HG03575 (cell line): ENCODE measurements around the gene APBA2.

Experiments used
- ATAC-seq: cut with Tn5 transposase; IDR thresholded peaks from one replicate; pipeline ENCODE4 v1.9.1; 2021; ENCODE audit not compliant: unreplicated experiment, insufficient number of reproducible peaks, low FRiP score; ENCODE audit errors: extremely low read depth

The APBA2 gene

DNA sequence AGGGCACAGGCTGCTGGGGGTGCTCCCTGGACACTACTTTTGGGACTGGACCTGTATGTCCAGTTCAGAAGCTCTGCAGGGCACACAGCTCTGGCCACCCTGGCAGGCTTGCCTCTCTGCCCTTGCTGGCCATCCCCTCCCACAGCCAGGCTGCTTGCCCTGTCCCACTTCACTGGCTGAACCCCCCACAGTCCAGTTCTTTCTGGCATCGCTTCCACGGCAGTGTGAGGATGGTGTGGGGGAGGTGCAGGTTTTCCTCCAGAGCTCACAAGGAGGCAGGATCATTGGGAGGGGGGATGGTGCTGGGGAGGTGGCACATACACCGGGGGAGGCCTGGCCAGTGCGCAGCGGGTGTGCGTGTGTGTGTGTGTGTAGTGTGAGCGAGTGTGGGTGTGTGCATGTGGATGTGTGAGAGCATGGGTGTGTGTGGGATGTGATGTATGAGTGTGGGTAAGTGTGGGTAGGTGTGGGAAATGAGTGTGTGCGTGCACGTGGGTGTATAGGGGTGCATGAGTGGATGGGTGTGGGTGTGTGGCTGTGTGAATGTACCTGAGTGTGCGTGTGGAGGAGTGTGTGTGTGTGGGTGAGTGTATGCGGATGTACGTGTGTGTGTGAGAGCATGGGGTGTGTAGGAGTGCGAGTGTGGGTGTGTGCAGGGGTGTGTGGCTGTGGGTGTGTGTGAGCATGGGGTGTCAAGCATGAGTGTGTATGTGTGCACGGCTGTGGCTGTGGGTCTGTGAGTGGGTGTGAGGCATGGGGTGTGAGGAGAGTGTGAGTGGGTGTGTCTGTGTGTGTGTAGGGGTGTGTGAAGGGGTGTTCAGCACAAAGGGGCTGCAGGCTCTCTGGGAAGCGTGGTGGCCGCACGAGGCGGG is 228.7 kb downstream of the APBA2 start:
- ATAC-seq, result no peak

DNA sequence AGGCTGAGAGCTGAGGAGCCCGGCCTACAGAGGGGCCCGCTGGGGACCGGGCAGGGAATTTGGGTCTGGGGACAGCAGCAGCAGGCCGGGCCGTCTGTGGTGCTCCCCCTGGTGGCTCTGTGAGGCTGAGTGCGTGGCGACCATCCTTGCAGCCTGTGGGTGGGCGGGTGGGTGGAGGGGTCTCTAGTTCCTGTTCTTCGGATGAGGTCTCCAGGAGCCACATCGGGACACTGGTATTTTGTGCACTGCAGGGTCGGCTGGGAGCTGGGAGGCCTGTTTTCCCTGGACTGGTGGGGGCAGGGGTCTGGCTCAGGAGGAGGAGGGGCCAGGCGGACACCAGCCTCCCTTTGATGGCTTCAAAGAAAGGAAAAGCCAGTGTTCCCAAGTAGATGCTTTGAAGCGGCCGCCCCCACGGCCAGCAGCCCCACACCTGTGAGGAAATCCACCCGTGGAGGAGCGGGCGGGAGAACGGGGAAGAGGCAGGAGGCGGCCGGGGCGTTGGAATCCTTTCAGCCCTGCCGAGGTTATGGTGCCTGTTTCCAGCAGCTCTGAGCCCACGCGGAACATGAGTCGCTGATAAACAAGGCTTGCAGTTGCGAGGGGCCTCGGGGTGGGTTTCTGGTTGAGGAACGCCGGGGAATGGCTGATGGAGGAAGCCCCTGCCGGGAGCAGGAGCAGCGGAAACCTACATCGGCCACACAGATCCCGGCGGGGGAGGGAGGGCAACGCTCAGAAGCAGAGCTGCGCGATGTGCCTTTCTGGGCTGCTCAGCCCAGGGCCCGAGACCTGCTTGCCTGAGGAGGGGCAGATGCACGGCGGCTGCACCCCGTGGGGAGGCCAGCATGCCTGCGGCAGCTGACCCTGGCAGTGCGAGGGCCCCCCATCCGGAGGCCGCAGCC is 229.6 kb downstream of the APBA2 start:
- no peak for ATAC-seq

DNA sequence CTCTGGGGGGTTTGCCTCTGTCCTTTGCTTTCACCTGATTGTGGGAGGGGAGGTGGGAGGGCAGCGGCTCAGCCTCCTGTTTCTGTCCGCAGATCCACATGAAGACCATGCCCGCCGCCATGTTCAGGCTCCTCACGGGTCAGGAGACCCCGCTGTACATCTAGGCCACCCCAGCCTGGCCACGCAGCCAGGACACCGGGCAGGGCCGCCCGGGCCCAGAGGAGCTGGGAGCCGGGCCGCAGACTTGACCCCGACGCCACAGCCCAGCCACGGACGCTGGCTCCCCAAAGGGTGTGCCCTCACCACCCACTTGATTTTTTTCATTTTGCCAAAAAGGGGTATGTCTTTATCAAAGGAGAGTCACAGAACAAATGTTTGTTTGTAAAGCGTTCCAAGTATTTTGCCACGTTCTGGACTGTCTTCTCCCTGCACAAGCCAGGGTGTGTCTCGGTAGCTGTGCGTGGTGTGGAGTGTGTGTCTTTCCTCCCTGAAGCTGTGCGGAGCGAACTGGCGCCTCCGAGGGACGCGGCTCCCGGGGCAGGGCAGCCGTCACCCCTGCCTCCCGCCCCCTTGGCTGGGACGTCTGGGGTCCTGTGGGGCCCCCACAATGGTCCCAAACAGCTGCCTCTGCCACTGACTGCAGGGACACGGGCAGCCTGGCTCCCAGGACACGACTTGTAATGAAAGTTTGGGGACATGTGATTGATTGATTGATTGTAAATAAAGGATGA is 231.4 kb downstream of the APBA2 start:
- no peak for ATAC-seq

DNA sequence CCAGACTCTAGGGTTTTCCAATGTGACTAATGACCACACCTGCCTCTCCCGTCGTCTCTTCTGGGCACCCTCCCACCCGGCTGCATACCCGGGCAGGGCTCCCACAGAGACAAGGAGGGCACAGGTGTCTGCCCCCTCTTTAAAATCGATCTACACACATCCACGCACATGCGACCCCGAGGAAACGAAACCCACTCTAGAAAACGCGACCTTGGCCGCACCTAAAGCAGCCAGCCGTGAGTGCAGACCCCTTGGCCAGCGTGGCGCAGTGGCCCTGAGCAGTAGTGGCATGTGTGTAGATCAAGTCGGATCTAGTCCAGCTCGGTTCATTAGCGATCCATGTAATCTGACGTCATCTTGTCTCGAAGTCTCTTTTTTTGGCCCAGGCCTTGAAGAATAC is 232.0 kb downstream of the APBA2 start:
- no peak for ATAC-seq

DNA sequence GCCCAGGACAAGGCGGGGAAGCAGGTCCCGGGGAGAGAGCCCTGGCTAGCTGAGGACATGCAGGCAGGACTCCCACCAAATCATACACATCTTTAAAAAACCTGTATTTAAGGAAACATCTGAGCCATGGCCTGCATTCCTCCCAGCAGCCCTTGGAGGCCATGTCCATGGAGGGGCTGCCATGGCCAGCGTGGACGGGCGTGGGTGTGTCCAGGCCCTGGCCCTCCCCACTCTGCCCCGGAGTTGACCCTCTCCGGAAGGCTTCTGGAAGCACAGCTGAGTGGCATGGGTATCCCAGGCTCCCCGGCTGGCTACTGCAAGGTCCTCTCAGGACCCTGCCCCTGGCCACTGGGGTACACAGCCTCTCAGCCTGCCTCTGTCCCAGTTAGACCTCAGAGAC is 234.1 kb downstream of the APBA2 start:
- ATAC-seq, result no peak

DNA sequence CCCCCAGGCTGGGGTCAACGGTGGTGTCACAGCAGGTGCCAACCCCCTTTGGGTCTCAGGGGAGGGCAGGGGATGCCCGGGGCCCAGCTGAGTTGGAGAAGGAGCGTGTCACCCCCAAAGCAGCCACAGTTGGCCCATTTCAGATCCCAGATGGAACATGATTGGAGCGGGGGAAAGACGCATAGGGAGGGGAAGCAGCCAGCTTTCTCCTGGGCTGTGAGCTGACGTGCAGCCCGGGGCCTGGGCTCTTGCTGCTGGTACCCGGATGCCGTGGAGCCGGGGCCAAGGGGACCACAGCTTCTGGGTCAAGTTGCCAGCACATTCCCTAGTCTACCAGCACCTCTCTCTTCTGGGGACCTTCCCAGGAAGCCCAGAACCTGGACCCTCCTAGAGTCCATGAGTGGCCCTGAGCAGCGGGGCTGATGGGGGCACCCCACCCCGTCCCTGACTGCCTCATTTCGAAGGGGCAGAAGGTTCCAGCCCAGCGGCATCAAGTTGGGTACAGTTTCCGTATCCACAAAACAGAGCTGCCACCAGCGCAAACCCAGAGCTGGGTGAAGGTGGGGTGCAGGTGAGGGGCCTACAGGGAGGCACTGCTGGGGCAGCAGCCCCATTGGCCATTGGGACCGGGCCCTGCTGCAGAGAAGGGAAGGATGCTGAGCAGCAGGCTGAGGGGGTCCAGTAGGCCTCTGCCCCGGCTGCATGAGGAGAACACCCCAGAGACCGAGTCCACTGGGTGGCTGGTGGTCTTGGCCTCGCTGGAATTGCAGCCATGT is 235.0 kb downstream of the APBA2 start:
- ATAC-seq, result no peak

DNA sequence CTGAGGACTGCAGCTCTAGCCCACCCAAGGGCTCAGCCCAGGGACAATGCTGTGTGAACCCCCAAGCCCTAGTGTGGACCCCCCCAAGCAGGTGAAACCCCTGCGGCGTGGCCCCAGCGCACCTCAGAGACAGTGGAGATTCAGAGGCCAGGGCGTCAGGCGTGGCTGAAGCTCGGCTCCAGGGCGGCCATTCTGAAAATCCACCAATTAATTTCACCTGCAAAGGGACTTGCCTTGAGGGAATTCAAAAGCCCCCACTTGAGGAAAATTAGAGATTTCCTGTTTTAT is 235.5 kb downstream of the APBA2 start:
- ATAC-seq, result no peak

DNA sequence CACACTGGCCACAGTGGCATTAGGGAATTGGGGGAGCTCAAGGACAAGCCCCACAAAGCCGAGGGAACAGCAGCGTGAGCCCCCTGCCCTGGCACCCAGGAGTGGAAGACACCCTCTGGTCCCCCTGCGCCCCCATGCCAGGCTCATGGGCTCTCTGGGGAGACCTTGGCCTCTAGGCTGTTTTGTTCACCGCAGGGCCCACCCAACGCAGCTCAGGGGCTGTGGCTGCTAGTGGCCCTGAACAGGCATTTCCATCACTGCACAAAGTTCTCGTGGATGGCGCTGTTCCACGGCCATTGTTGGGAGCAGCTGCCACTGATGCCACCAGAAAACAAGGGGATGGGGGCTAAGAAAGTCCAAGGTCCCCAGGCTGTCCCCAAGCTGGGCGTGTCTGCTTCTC is 236.1 kb downstream of the APBA2 start:
- no peak for ATAC-seq

DNA sequence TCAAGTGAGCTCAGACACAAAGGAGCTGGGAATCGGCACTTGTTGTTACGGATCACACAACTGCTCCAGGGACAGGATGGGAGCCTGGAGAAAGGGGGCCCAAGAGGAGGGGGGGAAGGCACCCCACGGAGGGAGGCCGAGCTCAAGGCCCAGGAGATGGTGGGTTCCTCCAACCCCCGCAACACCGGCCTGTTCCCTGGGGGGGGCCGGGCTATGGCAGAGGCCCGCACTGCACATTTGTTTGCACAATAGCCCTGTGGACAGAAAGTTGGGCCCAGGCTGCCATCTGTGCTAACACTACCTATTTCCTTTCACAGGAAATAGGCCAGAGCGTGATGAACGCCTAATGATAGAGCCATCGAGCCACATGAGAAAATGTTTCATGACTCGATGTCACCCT is 236.7 kb downstream of the APBA2 start:
- ATAC-seq, result no peak

DNA sequence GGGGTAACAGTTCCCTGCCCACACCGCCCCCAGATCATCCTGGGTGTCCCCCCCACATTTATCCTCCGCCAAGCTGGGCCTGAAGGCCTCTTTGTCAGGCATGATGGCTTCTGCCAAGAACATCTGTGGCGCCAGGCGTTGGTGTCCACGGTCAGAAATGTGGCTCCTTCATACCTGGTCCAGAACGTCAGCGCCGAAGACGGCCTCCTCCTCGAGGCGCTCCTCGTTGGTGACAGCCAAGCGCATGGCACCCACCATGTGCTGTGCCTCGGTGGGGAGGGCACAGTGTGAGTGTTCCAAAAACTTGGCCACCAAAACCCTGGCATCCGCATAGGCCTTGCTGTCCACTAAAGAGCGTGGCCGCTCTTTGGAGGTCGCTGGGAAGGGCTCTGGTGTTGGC is 237.4 kb downstream of the APBA2 start:
- no peak for ATAC-seq

DNA sequence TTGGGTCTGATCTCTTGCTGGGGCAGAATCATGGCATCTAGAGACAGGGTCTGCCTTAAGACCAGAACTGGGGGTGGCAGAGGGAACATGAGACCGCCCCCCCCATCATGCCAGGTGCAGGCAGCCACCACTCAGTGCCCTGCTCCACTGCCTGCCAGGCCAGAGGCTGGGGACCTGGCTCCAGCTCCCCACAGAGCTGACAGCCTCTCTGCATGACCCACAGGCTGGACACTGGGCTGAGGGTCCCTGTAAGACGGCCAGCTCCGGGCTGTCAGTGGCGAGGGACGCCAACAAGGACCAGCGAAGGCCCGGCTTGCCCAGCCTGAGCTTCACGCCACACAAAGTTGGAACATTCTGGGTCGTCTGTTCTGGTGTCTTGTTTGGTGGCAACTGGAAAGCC is 238.2 kb downstream of the APBA2 start:
- no peak for ATAC-seq

DNA sequence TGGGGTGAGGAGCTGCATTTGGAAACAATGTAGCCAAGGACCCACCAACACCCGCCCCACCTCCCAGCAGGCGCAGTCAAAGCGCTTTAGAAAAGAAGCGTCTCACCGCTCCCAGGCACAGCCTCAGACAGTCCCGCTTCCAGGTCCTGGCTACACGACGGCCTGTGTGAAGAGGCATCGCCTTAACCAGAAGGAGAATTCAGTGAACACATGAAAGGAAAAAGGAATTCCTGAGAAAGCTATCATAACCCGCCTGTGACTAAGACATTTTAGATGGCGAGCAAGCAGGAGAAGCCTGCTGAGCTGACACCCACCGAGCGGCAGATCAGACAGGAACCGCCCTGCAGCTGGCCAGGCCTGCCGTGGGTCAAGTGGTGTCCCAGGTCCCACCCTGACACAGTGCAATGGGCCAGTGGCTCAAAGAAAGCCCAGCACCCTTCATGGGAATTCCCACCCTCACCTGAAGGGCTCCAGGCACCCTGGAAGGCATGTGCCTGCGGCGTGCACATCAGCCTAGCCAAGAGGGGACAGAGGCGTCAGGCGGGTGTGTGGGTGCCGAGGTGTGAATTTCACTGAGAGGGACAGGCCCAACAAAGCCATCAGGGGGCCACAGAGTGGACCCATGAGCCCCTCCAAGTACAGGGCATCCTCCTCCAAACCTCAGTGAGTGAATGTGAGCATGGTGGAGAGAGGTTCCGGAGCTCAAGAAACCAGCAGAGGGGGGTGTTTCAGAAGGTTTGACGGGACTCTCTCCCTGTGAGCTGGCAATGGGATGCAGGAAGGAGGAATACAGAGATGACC is 239.0 kb downstream of the APBA2 start:
- ATAC-seq, result no peak

DNA sequence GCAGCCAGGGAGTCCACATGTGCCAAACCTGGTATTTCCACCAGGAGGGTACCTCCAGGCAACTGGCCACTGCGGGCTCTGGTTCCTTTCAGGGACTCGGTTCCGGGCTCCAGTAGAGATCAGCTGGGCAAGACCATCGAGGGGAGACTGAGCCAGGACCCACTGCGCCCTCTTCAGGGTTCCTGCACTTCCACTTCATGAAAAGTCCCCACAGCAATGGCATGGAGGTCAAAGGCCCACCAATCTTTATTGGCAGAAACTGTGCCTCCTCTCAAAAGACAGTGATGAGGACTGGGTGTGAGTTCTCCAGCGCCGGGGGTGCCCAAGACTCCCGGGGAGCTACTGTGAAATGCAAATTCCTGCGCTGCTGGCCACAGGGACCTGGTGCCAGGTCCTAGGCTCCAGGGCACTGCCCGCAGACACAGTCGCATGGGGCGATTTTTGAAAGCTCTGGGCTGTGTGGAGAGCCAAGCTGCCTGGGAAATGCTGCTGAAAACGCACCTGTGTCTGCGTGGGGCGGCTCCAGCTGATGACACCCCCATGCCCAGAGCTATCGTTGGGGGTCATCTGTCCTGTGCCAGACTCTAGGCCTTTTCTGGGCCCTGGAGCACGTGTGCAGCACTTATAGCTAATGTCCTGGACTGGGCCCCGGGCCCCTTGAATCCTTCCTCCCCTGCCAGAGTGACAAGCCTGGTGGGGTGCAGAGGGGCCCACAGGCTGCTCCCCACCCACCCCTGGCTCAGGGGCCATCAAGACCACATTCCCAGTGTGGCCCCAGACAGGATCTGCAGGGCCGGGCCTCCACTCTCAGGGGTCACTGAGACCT is 239.8 kb downstream of the APBA2 start:
- ATAC-seq, result no peak

DNA sequence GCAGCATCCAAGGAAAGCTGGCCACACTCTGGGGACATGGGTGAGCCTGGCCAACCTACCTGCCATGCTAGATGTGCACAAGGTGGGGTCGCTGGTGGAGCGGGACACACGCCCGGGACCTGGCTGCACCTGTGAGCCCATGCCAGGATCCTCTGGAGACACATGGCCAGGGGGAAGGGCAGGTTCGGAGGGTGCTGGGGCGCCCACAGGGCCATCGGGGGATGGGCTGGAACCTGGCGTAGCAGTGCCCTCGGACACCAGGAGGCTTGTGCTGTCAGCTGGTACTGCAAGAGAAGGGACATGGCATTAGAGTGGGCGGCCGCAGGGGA is 240.4 kb downstream of the APBA2 start:
- ATAC-seq, result no peak

DNA sequence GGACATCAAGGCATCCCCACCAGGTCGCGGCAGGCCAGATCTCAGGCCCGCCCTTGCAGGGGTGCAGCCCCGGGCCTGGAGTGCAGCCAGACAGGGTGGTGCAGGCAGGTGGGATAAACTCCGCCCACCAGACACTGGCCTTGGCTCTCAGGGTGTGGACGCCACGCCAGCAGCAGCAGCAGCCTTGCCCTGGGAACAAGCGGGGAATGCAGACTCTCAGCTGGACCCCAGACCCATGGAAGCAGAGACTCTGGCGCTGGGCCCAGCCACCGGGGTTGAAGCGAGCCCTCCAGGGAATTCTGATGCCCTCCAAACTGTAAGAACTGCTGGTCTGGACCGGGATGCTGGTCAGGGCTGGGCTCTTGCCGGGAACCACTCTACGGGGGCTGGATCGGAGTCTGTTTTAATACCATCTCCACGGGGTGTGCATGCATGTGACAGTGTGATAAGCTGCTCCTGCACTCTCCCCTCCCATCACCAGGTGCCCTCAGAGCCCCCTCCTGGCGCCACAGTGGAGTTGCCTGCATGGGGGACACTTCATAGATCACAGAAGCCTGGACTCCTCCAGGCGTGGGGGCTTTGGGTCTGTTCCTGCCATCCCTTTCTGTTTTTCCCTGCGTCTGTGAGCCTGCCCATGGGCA is 241.2 kb downstream of the APBA2 start:
- no peak for ATAC-seq

DNA sequence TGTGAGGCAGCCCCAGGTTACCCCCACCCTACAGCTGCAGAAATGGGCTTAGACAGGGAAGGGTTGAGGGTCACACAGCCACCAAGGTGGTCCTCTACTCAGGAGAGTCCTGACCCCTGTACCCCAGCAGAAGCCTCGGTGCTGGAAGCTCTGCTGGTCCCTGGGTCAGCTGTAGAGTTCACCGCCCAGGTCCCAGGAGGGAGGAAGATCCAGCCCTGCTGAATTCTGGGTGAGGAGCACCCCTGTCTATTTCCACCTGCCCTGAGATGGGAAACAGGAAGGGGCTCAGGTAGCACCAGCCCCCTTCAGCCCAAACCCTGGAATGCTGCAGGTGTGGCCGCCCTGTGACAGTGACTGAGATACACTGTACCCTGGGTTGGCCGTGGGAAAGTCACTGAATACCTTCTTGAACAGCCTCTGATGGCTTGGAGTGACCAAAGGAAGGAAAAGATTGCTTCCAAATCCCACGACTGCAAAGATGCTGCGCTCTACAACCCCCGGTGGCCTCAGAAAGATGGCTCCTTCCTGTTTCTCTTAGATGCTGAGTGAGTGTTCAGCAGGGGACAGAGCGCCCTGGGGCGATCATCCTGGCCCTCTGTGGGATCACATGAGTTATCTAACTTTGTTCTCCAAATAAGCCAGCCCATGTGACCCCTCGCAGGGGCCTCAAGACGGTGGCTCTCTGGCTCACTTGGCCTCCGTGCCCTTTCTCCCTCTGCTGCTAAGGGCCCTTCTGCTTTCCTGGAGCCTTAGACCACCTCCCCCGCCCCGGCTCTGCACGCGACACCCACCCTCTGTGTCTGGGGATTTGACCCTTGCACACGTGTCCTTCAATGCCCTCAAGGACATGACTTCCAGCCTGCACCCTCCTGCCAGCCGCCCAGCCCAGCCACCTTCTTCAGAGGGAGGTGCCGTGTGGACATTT is 242.0 kb downstream of the APBA2 start:
- ATAC-seq, result no peak
